MM.1S (cell line): ENCODE results near the gene MAMLD1.

Experiments
- DNase-seq: peaks from one replicate; pipeline ENCODE4 v3.0.0-alpha.2; 2015
- H2AFZ ChIP-seq: fragments of 300-600 bp; sonication (generic); 2 replicates; pipeline ENCODE4 v1.6.0; 2016; ENCODE audit warnings: antibody characterized with exemption, low read length
- H3F3A ChIP-seq: fragments of 300-600 bp; sonication (generic); 2 replicates; pipeline ENCODE4 v1.6.1; 2016; ENCODE audit warnings: mild to moderate bottlenecking, antibody characterized with exemption, low read length, moderate library complexity, mixed read lengths; ENCODE audit not compliant: insufficient read depth
- H3K27ac ChIP-seq: fragments of 300-600 bp; sonication (generic); 2 replicates; pipeline ENCODE4 v1.5.1; 2016; ENCODE audit warnings: mild to moderate bottlenecking, low read length
- H3K27me3 ChIP-seq: fragments of 300-600 bp; sonication (generic); replicated peaks from 2 replicates; pipeline ENCODE4 v1.6.0; 2016; ENCODE audit warnings: low read length; ENCODE audit not compliant: insufficient read depth
- H3K36me3 ChIP-seq: fragments of 300-600 bp; sonication (generic); replicated peaks from 2 replicates; pipeline ENCODE4 v1.6.1; 2016; ENCODE audit warnings: mild to moderate bottlenecking, low read length, mixed read lengths; ENCODE audit not compliant: insufficient read depth
- H3K4me1 ChIP-seq: fragments of 300-600 bp; sonication (generic); 2 replicates; pipeline ENCODE4 v1.6.1; 2016; ENCODE audit warnings: low read length, mixed read lengths
- H3K4me2 ChIP-seq: fragments of 300-600 bp; sonication (generic); 2 replicates; pipeline ENCODE4 v1.6.0; 2016; ENCODE audit warnings: low read depth, low read length
- H3K4me3 ChIP-seq: fragments of 300-600 bp; sonication (generic); 2 replicates; pipeline ENCODE4 v1.5.1; 2016; ENCODE audit warnings: low read length, mixed read lengths
- H3K79me2 ChIP-seq: fragments of 300-600 bp; sonication (generic); 2 replicates; pipeline ENCODE4 v1.6.1; 2016; ENCODE audit warnings: mixed run types, low read length, mixed read lengths
- H3K9ac ChIP-seq: fragments of 300-600 bp; sonication (generic); 2 replicates; pipeline ENCODE4 v1.6.1; 2016; ENCODE audit warnings: low read length, mixed read lengths
- H3K9me2 ChIP-seq: fragments of 300-600 bp; sonication (generic); replicated peaks from 2 replicates; pipeline ENCODE4 v1.6.1; 2016; ENCODE audit warnings: mild to moderate bottlenecking, low read length, mixed read lengths; ENCODE audit not compliant: insufficient read depth
- H3K9me3 ChIP-seq: fragments of 300-600 bp; sonication (generic); replicated peaks from 2 replicates; pipeline ENCODE4 v1.6.1; 2016; ENCODE audit warnings: mild to moderate bottlenecking, low read length, mixed read lengths; ENCODE audit not compliant: insufficient read depth
- H4K20me1 ChIP-seq: fragments of 300-600 bp; sonication (generic); 2 replicates; pipeline ENCODE4 v1.6.1; 2016; ENCODE audit warnings: mild to moderate bottlenecking, low read length, moderate library complexity, mixed read lengths; ENCODE audit not compliant: insufficient read depth
- EZH2 ChIP-seq: fragments of 300-600 bp; sonication (generic); optimal IDR thresholded peaks from 2 replicates; pipeline ENCODE3; 2017; ENCODE audit warnings: low read depth, mild to moderate bottlenecking, antibody characterized with exemption, low read length, mixed read lengths
- EZH2phosphoT487 ChIP-seq: fragments of 300-600 bp; sonication (generic); IDR thresholded peaks from 2 replicates; pipeline ENCODE4 v1.6.1; 2018; ENCODE audit warnings: antibody characterized with exemption, low read length
- TF ChIP-seq, protein P1 (sequence below): fragments of 300-600 bp; sonication (generic); IDR thresholded peaks from 2 replicates; pipeline ENCODE4 v1.5.1; 2016; ENCODE audit warnings: antibody characterized with exemption, low read length, mixed read lengths

MAMLD1 gene

DNA sequence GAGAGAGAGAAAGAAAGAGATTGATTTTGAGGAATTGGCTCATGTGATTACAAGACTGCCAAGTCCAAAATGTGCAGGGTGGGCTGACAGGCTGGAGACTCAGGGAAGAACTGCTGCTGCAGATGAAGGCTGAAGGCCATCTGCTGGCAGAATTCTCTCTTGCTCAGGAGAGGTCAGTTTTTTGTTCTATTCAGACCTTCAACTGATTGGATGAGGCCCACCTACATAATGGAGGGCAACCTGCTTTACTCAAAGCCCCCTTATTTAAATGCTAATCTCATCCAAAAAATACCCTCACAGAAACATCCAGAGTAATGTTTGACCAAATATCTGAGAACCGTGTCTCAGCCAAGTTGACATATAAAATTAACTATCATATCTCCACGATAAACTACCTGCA, 38.2 kb upstream of the MAMLD1 start:
- Histone ChIP-seq H3K9me3 (no peaks in the 10 kb centered on the region), H3K79me2 (no peaks in the 10 kb centered on the region), H3K27me3 (no peaks in the 10 kb centered on the region), H3K4me2 (no peak overlapping the region), H3K27ac (no peak overlapping the region), H4K20me1 (no peaks in the 10 kb centered on the region), H3K9me2 (no peaks in the 10 kb centered on the region), H3K4me1 (no peaks in the 10 kb centered on the region), H3K36me3 (no peaks in the 10 kb centered on the region), H3K4me3 (no peak overlapping the region), H2AFZ (no peak overlapping the region), H3F3A (no peaks in the 10 kb centered on the region), H3K9ac (no peak overlapping the region)
- TF ChIP-seq EZH2phosphoT487 (no peak), EZH2 (no peak)
- TF ChIP-seq, protein P1, sequence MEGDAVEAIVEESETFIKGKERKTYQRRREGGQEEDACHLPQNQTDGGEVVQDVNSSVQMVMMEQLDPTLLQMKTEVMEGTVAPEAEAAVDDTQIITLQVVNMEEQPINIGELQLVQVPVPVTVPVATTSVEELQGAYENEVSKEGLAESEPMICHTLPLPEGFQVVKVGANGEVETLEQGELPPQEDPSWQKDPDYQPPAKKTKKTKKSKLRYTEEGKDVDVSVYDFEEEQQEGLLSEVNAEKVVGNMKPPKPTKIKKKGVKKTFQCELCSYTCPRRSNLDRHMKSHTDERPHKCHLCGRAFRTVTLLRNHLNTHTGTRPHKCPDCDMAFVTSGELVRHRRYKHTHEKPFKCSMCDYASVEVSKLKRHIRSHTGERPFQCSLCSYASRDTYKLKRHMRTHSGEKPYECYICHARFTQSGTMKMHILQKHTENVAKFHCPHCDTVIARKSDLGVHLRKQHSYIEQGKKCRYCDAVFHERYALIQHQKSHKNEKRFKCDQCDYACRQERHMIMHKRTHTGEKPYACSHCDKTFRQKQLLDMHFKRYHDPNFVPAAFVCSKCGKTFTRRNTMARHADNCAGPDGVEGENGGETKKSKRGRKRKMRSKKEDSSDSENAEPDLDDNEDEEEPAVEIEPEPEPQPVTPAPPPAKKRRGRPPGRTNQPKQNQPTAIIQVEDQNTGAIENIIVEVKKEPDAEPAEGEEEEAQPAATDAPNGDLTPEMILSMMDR, result no peak
- no peak for DNase-seq

DNA sequence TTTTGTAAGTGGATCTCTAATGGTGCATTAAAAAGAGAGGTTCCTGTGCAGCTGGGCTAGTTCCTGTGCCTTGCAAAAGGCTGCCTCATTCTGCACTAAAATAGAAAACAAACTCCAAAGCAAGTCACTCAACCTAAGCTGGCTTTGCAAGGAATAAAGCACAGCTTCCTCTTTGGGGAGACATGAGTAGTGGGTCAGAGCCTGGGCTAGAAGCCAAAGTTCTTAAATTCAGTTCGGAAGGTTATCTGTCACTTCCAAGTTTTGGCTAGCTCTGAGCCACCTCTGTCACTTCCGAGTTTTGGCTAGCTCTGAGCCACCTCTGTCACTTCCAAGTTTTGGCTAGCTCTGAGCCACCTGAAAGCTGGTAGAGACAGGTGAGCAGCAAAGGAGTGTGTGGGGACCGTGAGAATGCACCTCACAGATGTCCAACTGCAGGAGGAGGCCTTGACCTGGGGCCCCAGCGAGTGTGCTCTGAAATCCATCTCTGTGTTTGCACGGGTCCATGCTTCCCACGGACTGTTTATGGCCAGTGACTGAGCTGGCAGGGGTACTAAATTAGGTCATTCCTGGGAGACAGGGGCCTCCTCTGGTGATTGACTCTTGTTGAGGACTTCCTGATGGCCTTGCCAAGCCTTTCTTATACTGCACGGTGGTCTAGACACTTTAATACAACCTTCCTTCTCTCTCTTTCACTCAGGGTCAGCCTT, 36.4 kb upstream of the MAMLD1 start:
- no peak overlapping the region for H3K4me2 ChIP-seq
- H3K27ac ChIP-seq, result no peak overlapping the region
- no peaks in the 10 kb centered on the region for H3F3A ChIP-seq
- H3K9ac ChIP-seq, result no peak overlapping the region
- DNase-seq, result no peak
- no peaks in the 10 kb centered on the region for H3K9me2 ChIP-seq
- no peaks in the 10 kb centered on the region for H3K4me1 ChIP-seq
- H3K27me3 ChIP-seq, result no peaks in the 10 kb centered on the region
- H3K79me2 ChIP-seq, result no peaks in the 10 kb centered on the region
- no peaks in the 10 kb centered on the region for H4K20me1 ChIP-seq
- no peak overlapping the region for H2AFZ ChIP-seq
- no peak overlapping the region for H3K4me3 ChIP-seq
- TF ChIP-seq EZH2phosphoT487, result no peak
- H3K9me3 ChIP-seq, result no peaks in the 10 kb centered on the region
- no peaks in the 10 kb centered on the region for H3K36me3 ChIP-seq

DNA sequence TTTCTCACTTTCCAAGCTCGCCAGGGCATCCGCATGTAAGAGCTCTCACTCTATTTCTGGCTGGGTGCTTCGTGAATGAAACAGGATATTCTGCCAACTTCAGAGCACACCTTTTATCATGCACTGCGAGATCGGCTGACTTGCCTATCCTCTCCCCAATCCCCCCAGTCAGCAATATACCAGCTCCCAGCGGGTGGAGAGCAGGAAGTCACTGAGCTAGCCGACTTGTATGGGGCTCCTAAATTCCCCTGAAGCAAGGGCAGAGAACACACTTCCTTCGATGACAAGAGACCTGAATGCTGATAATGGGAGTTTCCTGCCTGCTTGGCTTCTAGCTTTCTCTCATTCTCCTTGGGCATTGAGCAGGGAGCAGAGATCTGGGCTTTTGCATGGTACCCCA, 33.8 kb upstream of the MAMLD1 start:
- DNase-seq, result no peak
- Histone ChIP-seq H3K36me3 (no peaks in the 10 kb centered on the region), H3K4me2 (no peak overlapping the region), H4K20me1 (no peaks in the 10 kb centered on the region), H3K79me2 (no peaks in the 10 kb centered on the region), H3K4me3 (no peak overlapping the region), H2AFZ (no peak overlapping the region), H3K9me3 (no peaks in the 10 kb centered on the region), H3K9me2 (no peaks in the 10 kb centered on the region), H3F3A (no peaks in the 10 kb centered on the region), H3K4me1 (no peaks in the 10 kb centered on the region), H3K27me3 (no peaks in the 10 kb centered on the region), H3K27ac (no peak overlapping the region), H3K9ac (no peak overlapping the region)
- TF ChIP-seq EZH2phosphoT487 (no peak), EZH2 (no peak)
- TF ChIP-seq, protein P1, result no peak

GRCh38 chrX:150329868-150330267, 33.2 kb upstream of the MAMLD1 start:
- TF ChIP-seq EZH2, result no peak
- TF ChIP-seq, protein P1, result no peak
- TF ChIP-seq EZH2phosphoT487, result no peak
- DNase-seq, result no peak
- Histone ChIP-seq H3K4me1 (no peaks in the 10 kb centered on the region), H3K36me3 (no peaks in the 10 kb centered on the region), H3K27me3 (no peaks in the 10 kb centered on the region), H3F3A (no peaks in the 10 kb centered on the region), H3K27ac (no peak overlapping the region), H3K4me2 (no peak overlapping the region), H3K9ac (no peak overlapping the region), H3K4me3 (no peak overlapping the region), H3K9me2 (no peaks in the 10 kb centered on the region), H4K20me1 (no peaks in the 10 kb centered on the region), H3K79me2 (no peaks in the 10 kb centered on the region), H2AFZ (no peak overlapping the region), H3K9me3 (no peaks in the 10 kb centered on the region)
